ENCODE data around the gene CABLES1. TPM values are rescaled to one million over a fixed set of nuclear protein-coding genes. Genes with fewer than 3 reads are reported as not detected.
"Not testable (repeated sequence)": the region's sequence is repeated elsewhere in the genome, so short reads cannot be mapped to it uniquely, and the experiment has no call there.

Gene CABLES1
- total and polyA plus RNA-seq, 2 experiments from 2014 or later, result 1.3 to 8.9 TPM

DNA sequence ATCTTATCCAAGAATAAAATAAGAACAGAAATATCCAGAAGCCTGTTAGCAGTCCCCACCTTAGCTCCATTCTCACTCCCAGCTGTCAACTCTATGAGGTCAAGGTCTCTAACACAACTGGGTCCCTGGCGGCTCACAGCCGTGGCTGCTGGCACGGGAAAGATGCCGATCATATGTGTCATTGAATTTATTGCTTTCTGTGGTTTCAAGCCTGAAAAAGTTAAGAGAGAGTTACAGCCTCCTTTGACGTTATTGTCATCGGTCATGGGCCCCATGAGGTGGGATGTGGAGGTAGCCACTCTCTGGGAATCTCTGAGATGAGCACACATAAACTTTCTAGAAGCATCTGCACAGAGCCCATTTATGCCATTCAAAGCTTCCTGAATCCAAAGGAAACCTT, 28.7 kb upstream of the CABLES1 start:
- no peak overlapping the region for H2AFZ ChIP-seq
- no peaks in the 10 kb centered on the region for H3K36me3 ChIP-seq (ENCODE audit: low read depth)
- H3F3A ChIP-seq (ENCODE audit: insufficient read depth), result peaks cover 25% of the 10 kb centered on the region
- peaks cover 29% of the 10 kb centered on the region for H3K4me1 ChIP-seq (ENCODE audit: insufficient read depth)
- WGBS, 2 experiments (ENCODE audit: low coverage in 1 of 2, low lambda C conversion rate in 2 of 2, missing lambda C conversion rate in 2 of 2), result 1% methylated on average over 6 of the region's 6 CpGs
- peak; percentile 95 for DNase-seq
- peak overlapping the region; percentile 78 for H3K9ac ChIP-seq
- H4K20me1 ChIP-seq (ENCODE audit: insufficient read depth), result no peaks in the 10 kb centered on the region
- no peaks in the 10 kb centered on the region for H3K9me3 ChIP-seq (ENCODE audit: low read depth)
- H3K4me2 ChIP-seq (ENCODE audit: unreplicated experiment), result peak overlapping the region; percentile 86
- H3K27me3 ChIP-seq (replicated peaks; ENCODE audit: insufficient read depth), result no peaks in the 10 kb centered on the region
- H3K4me3 ChIP-seq, result peak overlapping the region; percentile 46
- no peak for TF ChIP-seq EZH2 (IDR thresholded peaks at IDR 0.05; ENCODE audit: insufficient read depth, poor library complexity, severe bottlenecking)
- TF ChIP-seq EZH2phosphoT487 (IDR thresholded peaks at IDR 0.05; ENCODE audit: insufficient read depth, low read depth), result 0 out of 2 replicates have a peak, but pooled peaks have one; percentile 80
- H3K27ac ChIP-seq, result peak overlapping the region; percentile 98
- no peaks in the 10 kb centered on the region for H3K9me2 ChIP-seq (ENCODE audit: insufficient read depth)
- H3K79me2 ChIP-seq (ENCODE audit: insufficient read depth), result no peaks in the 10 kb centered on the region
- in situ Hi-C loops (cut with MboI), result no loop called here

DNA sequence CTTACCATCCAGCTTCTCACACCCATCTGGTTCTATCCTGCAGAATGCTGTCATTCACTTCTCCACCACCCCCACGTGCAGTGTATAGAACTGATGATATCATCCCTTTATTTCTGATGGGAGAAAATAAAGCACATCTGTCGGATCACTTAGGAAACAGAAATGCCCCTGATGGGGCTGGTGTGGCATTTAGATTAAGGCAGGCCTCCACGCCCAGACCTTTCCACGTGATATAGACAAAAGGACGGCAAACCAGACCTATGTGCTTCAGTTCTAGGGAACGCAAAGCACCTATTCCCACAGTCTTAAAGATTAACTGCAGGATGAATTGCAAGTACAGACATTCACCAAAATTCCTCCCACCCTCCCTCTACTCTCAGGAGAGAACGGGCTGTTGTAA, 27.6 kb upstream of the CABLES1 start:
- Histone ChIP-seq H3K9ac (peak overlapping the region; percentile 62), H3K4me3 (no peak overlapping the region)

GRCh38 chr18:23108496-23108895, 26.8 kb upstream of the CABLES1 start:
- no peaks in the 10 kb centered on the region for H3K9me2 ChIP-seq (ENCODE audit: insufficient read depth)
- in situ Hi-C loops (cut with MboI), result no loop called here
- no peak overlapping the region for H3K4me3 ChIP-seq
- H3K4me2 ChIP-seq (ENCODE audit: unreplicated experiment), result peak overlapping the region; percentile 2
- peaks cover 25% of the 10 kb centered on the region for H3F3A ChIP-seq (ENCODE audit: insufficient read depth)
- H3K4me1 ChIP-seq (ENCODE audit: insufficient read depth), result peaks cover 29% of the 10 kb centered on the region
- no peaks in the 10 kb centered on the region for H3K79me2 ChIP-seq (ENCODE audit: insufficient read depth)
- no peaks in the 10 kb centered on the region for H3K9me3 ChIP-seq (ENCODE audit: low read depth)
- peak; percentile 46 for DNase-seq
- H3K27ac ChIP-seq, result no peak overlapping the region
- no peak overlapping the region for H3K9ac ChIP-seq
- H4K20me1 ChIP-seq (ENCODE audit: insufficient read depth), result no peaks in the 10 kb centered on the region
- TF ChIP-seq EZH2phosphoT487 (IDR thresholded peaks at IDR 0.05; ENCODE audit: insufficient read depth, low read depth) (no peak), EZH2 (IDR thresholded peaks at IDR 0.05; ENCODE audit: insufficient read depth, poor library complexity, severe bottlenecking) (no peak)
- H2AFZ ChIP-seq, result no peak overlapping the region
- no peaks in the 10 kb centered on the region for H3K27me3 ChIP-seq (replicated peaks; ENCODE audit: insufficient read depth)
- no peaks in the 10 kb centered on the region for H3K36me3 ChIP-seq (ENCODE audit: low read depth)
- 42 to 52% methylated on average over 5 of the region's 5 CpGs for WGBS, 2 experiments (ENCODE audit: low coverage in 1 of 2, low lambda C conversion rate in 2 of 2, missing lambda C conversion rate in 2 of 2)

More for the DNA sequence above, 27.6 kb upstream of the CABLES1 start:
- no peaks in the 10 kb centered on the region for H3K36me3 ChIP-seq (ENCODE audit: low read depth)
- H3K27ac ChIP-seq, result peak overlapping the region; percentile 98
- in situ Hi-C loops (cut with MboI), result no loop called here
- no peak for TF ChIP-seq EZH2 (IDR thresholded peaks at IDR 0.05; ENCODE audit: insufficient read depth, poor library complexity, severe bottlenecking)
- TF ChIP-seq EZH2phosphoT487 (IDR thresholded peaks at IDR 0.05; ENCODE audit: insufficient read depth, low read depth), result no peak
- H3K4me1 ChIP-seq (ENCODE audit: insufficient read depth), result peaks cover 29% of the 10 kb centered on the region
- peaks cover 25% of the 10 kb centered on the region for H3F3A ChIP-seq (ENCODE audit: insufficient read depth)
- peak; percentile 25 for DNase-seq
- H3K79me2 ChIP-seq (ENCODE audit: insufficient read depth), result no peaks in the 10 kb centered on the region
- H3K9me2 ChIP-seq (ENCODE audit: insufficient read depth), result no peaks in the 10 kb centered on the region
- H4K20me1 ChIP-seq (ENCODE audit: insufficient read depth), result no peaks in the 10 kb centered on the region
- H3K27me3 ChIP-seq (replicated peaks; ENCODE audit: insufficient read depth), result no peaks in the 10 kb centered on the region
- WGBS, 2 experiments (ENCODE audit: low coverage in 1 of 2, low lambda C conversion rate in 2 of 2, missing lambda C conversion rate in 2 of 2), result 80 to 82% methylated on average over 7 of the region's 7 CpGs
- no peak overlapping the region for H2AFZ ChIP-seq
- no peaks in the 10 kb centered on the region for H3K9me3 ChIP-seq (ENCODE audit: low read depth)
- H3K4me2 ChIP-seq (ENCODE audit: unreplicated experiment), result peak overlapping the region; percentile 5

DNA sequence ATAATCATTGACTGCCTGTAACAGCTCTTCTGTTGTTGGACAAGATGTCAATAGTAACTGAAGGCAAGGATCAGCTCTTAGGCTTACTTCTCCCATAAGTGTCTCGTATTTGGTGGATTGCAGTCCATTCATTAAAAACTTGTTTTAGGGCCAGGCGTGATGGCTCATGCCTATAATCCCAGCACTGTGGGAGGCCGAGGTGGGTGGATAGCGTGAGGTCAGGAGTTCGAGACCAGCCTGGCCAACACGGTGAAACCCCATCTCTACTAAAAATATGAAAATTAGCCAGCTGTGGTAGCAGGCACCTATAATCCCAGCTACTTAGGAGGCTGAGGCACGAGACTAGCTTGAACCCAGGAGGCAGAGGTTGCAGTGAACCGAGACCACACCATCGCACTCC, 26.1 kb upstream of the CABLES1 start:
- H3K9me3 ChIP-seq (ENCODE audit: low read depth); H3K27ac ChIP-seq; H3K9me2 ChIP-seq (ENCODE audit: insufficient read depth); H3K4me3 ChIP-seq; H3K9ac ChIP-seq; H3K27me3 ChIP-seq (replicated peaks; ENCODE audit: insufficient read depth); H3K79me2 ChIP-seq (ENCODE audit: insufficient read depth); H3K4me2 ChIP-seq (ENCODE audit: unreplicated experiment); H2AFZ ChIP-seq; in situ Hi-C loops (cut with MboI); DNase-seq; H4K20me1 ChIP-seq (ENCODE audit: insufficient read depth); H3K36me3 ChIP-seq (ENCODE audit: low read depth): not testable (repeated sequence)
- Histone ChIP-seq H3F3A (ENCODE audit: insufficient read depth) (peaks cover 25% of the 10 kb centered on the region), H3K4me1 (ENCODE audit: insufficient read depth) (peaks cover 34% of the 10 kb centered on the region)
- 97 to 98% methylated on average over 9 of the region's 9 CpGs for WGBS, 2 experiments (ENCODE audit: low coverage in 1 of 2, low lambda C conversion rate in 2 of 2, missing lambda C conversion rate in 2 of 2)

- in situ Hi-C loops (cut with MboI), result loop anchor here (10.0 kb wide), 1 partner anchor 79 kb away; no protein-coding TSS in a partner anchor
- Histone ChIP-seq H3K4me2 (ENCODE audit: unreplicated experiment) (no peak overlapping the region), H3K9me2 (ENCODE audit: insufficient read depth) (no peaks in the 10 kb centered on the region), H3K79me2 (ENCODE audit: insufficient read depth) (no peaks in the 10 kb centered on the region), H3K4me3 (no peak overlapping the region), H3F3A (ENCODE audit: insufficient read depth) (peaks cover 19% of the 10 kb centered on the region), H3K27ac (no peak overlapping the region), H3K27me3 (replicated peaks; ENCODE audit: insufficient read depth) (no peaks in the 10 kb centered on the region), H4K20me1 (ENCODE audit: insufficient read depth) (no peaks in the 10 kb centered on the region), H3K9ac (no peak overlapping the region), H3K4me1 (ENCODE audit: insufficient read depth) (peaks cover 29% of the 10 kb centered on the region), H3K36me3 (ENCODE audit: low read depth) (no peaks in the 10 kb centered on the region), H3K9me3 (ENCODE audit: low read depth) (no peaks in the 10 kb centered on the region), H2AFZ (no peak overlapping the region)
- no peak for TF ChIP-seq EZH2 (IDR thresholded peaks at IDR 0.05; ENCODE audit: insufficient read depth, poor library complexity, severe bottlenecking)
- TF ChIP-seq EZH2phosphoT487 (IDR thresholded peaks at IDR 0.05; ENCODE audit: insufficient read depth, low read depth), result no peak
- 94 to 98% methylated on average over 6 of the region's 6 CpGs for WGBS, 2 experiments (ENCODE audit: low coverage in 1 of 2, low lambda C conversion rate in 2 of 2, missing lambda C conversion rate in 2 of 2)
- no peak for DNase-seq
Observed at GRCh38 chr18:23113576-23113975, 21.7 kb upstream of the CABLES1 start.

Data from GM23248 (cell line).